Fibroblast of mammary gland (primary cell): Measurements from ENCODE around the gene CPNE6.

Experiments
- DNase-seq: peaks from one replicate; pipeline ENCODE4 v3.0.0-alpha.2; 2010; ENCODE audit warnings: low read depth
- H3K4me3 ChIP-seq: 2 replicates; pipeline ENCODE4 v1.5.1; 2011; ENCODE audit warnings: low read depth, mild to moderate bottlenecking, low read length, moderate library complexity; ENCODE audit not compliant: control insufficient read depth
- CTCF ChIP-seq: conservative IDR thresholded peaks from 2 replicates; pipeline ENCODE4 v1.5.1; 2011; ENCODE audit warnings: low read depth, low read length, inconsistent platforms; ENCODE audit not compliant: control insufficient read depth, insufficient read depth

The CPNE6 gene

GRCh38 chr14:24057271-24057670 is 14.1 kb upstream of the CPNE6 start:
- DNase-seq = no peak
- H3K4me3 ChIP-seq = no peak overlapping the region
- TF ChIP-seq CTCF = no peak

GRCh38 chr14:24057867-24058259 is 13.5 kb upstream of the CPNE6 start:
- no peak for TF ChIP-seq CTCF
- H3K4me3 ChIP-seq = no peak overlapping the region
- no peak for DNase-seq

GRCh38 chr14:24058260-24058950 is 13.0 kb upstream of the CPNE6 start:
- peak; percentile 74 for DNase-seq
- TF ChIP-seq CTCF = peak; percentile 92
- no peak overlapping the region for H3K4me3 ChIP-seq

- no peak for TF ChIP-seq CTCF
- DNase-seq = no peak
- no peak overlapping the region for H3K4me3 ChIP-seq
Observed at GRCh38 chr14:24058951-24059475, 12.3 kb upstream of the CPNE6 start.

- TF ChIP-seq CTCF = no peak
- H3K4me3 ChIP-seq = no peak overlapping the region
- no peak for DNase-seq
Observed at GRCh38 chr14:24059841-24060388, 11.4 kb upstream of the CPNE6 start.

GRCh38 chr14:24060443-24060842 is 10.9 kb upstream of the CPNE6 start:
- TF ChIP-seq CTCF = no peak
- DNase-seq = no peak
- no peak overlapping the region for H3K4me3 ChIP-seq
